ENCODE measurements around the gene ADCY1.
A peak's percentile ranks its signal among the peaks of the same experiment; 100 is the strongest.
"Not testable (repeated sequence)": the region's sequence is repeated elsewhere in the genome, so short reads cannot be mapped to it uniquely, and the experiment has no call there.

ADCY1 gene

DNA sequence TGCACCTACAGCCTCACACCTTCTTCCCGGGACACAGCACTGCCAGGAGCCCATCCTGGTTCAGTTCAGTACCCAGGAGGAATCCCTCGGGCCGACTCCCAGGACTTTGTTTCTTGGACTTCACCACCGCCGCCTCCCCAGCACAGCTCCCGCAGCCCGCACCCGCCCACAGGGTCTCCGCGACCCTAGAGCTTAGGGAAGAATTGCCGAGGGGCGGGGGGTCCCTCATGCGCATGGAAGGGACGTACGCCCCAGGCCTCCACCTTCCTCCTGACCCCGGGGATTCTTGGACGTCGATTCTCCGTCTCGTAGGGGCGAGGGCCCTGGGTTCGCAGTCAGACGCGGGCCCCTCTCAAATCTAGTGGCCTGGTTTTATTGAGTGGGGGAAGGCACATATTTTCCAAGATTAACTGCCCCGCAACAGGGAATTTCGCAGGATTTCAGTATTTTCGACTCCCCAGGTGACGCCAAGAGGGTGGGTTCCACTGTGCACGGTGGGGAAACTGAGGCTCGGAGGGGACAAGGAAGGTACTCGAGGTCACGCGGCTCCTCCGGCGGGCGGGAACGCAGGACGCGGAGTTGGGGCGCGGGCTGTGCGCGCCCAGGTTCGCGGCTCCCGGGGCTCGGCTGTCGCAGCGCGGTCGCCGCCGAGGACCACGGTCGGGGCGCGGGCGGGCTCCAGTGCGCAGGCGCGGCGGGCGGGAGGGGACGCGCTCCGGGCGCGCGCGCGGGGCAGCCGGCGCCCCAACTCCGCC is at the start of gene ADCY1:
Gene ADCY1 (plus strand): TSS at position 708 of the 755 bp plus-strand sequence. CDS start 176 bp downstream, outside the sequence.
- peak; percentile 6 for DNase-seq

GRCh38 chr7:45524445-45524844 is 49.7 kb upstream of the ADCY1 start:
- DNase-seq, result no peak

- no peak for DNase-seq
Observed at GRCh38 chr7:45525057-45525456, 49.1 kb upstream of the ADCY1 start.

GRCh38 chr7:45543473-45543872 is 30.7 kb upstream of the ADCY1 start:
- DNase-seq, result no peak

DNA sequence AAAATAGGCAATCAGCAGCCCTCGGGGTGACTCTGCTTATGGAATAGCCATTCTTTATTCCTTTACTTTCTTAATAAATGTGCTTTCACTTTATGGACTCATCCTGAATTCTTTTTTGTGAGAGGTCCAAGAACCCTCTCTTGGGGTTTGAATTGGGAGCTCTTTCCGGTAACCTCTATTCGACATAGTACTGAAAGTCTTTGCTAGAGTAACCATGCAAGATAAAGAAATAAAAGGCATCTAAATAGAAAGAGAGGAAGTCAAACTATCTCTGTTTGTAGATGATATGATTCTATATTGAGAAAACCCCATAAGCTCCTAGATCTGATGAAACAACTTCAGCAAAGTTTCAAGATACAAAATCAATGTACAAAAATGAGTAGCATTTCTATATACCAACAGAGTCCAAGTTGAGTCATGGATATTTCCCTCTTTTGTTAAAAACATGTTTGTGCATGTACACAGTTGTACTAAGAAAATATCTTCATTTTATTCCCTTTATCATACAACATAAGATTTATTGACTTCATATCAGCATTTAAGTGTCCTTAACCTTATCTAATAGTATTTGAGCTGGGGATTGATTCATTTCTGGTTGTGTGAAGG is 29.0 kb upstream of the ADCY1 start:
- DNase-seq, result not testable (repeated sequence)

DNA sequence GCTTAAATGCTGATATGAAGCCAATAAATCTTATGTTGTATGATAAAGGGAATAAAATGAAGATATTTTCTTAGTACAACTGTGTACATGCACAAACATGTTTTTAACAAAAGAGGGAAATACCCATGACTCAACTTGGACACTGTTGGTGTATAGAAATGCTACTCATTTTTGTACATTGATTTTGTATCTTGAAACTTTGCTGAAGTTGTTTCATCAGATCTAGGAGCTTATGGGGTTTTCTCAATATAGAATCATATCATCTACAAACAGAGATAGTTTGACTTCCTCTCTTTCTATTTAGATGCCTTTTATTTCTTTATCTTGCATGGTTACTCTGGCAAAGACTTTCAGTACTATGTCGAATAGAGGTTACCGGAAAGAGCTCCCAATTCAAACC is 25.3 kb upstream of the ADCY1 start:
- not testable (repeated sequence) for DNase-seq

DNA sequence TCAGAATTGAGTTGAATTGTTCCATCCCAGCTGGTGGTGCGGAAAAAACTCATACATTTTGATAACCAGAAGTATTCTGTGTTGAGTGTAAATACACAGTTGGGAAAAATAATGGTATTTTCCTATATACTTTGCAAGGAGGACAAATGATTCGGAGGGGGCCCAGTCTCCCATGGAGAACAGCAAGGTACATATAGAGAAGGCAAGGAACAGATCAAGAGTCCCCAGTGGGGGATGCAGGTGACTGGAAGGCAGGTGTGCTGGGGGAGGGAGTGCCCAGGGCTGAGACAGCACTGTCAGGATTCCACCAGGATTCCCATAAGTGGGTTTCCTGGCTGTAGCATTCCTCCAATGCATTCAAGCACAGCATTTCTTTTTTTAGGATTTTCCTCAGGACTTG is 10.8 kb upstream of the ADCY1 start:
- no peak for DNase-seq

GRCh38 chr7:45563941-45564461 is 10.2 kb upstream of the ADCY1 start:
- no peak for DNase-seq

GRCh38 chr7:45564485-45564884 is 9.7 kb upstream of the ADCY1 start:
- no peak for DNase-seq

DNA sequence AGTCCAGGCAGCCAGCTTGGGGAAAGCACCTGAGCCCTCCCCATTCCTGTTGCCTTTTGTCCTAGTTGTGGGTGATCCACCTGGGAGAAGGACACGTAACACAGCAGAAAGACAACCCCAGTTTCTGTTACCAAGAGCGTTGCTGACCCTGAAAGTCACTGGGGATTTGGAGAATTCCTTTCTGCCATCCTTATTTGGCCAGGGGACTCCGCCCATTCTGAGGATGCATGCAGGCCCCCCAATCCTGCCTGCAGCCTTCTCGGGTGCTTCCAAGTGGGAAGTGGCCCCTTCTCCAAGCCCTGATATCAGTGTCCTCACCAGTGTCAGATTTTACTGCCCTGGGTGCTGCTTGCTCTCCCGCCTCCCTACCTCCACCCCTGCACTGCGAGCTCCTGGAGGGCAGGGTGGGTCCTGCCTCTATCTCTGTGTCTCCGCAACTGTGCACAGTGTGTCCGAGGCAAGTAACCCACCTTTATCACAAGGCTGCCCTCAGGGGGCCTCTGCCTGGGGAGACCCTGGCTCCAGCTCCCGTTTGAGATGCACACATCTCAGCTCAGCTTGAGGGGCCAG is 9.2 kb upstream of the ADCY1 start:
- DNase-seq, result no peak

DNA sequence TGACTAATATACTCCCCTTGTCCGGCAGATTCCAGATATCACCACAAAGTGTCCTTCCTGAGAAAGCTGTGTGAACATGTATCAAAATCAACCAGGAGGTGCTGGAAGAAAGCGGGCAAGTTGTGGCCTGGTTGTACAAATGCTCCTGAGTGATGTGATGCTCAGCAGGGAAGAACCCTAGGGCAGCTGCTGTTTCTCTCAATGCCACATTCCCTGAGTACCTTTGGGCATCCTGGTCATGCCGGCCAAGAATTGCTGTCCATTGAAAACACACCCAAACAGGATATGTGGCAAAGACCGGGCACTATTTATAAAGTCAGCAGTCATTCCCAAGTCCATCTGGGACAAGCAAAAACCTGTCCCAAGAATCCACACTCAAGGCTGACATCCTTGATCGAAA is 7.8 kb upstream of the ADCY1 start:
- DNase-seq, result no peak

- no peak for DNase-seq
Observed at GRCh38 chr7:45566961-45567360, 7.2 kb upstream of the ADCY1 start.

GRCh38 chr7:45567713-45568112 is 6.5 kb upstream of the ADCY1 start:
- no peak for DNase-seq

GRCh38 chr7:45568536-45569289 is 5.5 kb upstream of the ADCY1 start:
- no peak for DNase-seq

GRCh38 chr7:45569290-45569685 is 4.9 kb upstream of the ADCY1 start:
- no peak for DNase-seq

DNA sequence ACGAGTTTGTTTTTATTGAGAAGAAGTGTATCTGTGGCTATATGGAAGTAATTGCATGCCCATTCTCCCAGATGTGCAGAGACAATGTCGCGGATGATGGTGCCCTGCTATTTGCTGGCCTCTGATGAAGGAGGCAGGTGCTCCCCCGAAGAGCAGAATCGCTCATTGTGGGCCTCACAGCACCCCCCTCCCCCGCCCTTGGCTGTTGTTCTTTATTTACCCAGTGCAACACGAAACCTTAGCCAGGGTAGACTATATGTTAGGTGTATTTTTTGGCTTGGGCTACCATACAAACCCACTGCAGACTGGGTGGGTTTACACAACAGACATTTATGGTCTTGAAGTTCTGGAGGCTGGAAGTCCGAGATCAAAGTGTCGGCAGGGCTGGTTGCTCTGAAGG is 3.4 kb upstream of the ADCY1 start:
- no peak for DNase-seq

- DNase-seq, result no peak
Observed at GRCh38 chr7:45573204-45573603, 964 bp upstream of the ADCY1 start.

DNA sequence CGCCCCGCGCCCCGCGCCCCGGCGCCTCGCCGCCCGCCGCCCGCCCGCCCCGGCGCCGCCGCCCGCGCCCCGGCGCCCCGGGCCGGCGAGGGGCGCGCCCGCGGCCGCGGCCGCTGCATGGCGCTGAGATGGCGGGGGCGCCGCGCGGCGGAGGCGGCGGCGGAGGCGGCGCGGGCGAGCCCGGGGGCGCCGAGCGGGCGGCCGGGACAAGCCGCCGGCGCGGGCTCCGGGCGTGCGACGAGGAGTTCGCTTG is 174 bp downstream of the ADCY1 start:
- DNase-seq, result no peak

- DNase-seq, result peak; percentile 45
Observed at GRCh38 chr7:45574669-45575500, 717 bp downstream of the ADCY1 start.

GRCh38 chr7:45575501-45576248 is 1.5 kb downstream of the ADCY1 start:
- no peak for DNase-seq

DNA sequence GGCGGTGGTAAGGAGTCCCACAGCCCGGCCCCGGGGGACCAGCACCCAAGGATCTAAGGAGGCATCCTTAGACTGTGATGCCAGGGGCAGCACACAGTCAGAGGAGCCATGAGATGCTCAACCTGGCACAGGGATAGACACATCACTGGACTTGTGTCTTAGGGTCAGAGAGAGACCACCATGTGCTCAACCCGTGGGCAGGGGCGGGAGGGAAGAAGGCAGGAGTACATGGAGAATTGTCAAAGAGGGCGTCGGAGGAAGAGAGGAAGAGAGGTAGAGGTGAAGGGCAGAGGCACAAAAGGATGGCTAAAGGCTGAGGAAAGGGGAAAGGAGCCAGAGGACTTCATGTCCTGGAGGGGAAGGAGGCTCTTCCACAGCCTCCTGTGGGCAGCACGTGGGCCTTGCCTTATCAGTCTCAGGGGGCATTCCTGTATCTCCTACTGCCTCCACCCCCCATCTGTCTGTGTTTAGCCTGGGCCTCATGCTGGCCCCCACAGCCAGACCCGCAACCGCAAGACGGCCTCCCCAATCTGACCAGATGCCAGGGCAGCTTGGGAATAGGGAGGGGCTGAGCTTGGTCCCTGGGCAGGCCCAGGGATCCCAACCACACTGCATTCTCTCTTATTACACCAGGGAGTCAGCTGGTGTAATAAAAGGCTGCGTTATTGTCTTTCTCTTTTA is 2.2 kb downstream of the ADCY1 start:
- peak; percentile 40 for DNase-seq

All from fibroblast of upper back skin (primary cell).